ENCODE measurements around the gene CSPG5.
A peak's percentile ranks its signal among the peaks of the same experiment; 100 is the strongest.

The CSPG5 gene, protein sequence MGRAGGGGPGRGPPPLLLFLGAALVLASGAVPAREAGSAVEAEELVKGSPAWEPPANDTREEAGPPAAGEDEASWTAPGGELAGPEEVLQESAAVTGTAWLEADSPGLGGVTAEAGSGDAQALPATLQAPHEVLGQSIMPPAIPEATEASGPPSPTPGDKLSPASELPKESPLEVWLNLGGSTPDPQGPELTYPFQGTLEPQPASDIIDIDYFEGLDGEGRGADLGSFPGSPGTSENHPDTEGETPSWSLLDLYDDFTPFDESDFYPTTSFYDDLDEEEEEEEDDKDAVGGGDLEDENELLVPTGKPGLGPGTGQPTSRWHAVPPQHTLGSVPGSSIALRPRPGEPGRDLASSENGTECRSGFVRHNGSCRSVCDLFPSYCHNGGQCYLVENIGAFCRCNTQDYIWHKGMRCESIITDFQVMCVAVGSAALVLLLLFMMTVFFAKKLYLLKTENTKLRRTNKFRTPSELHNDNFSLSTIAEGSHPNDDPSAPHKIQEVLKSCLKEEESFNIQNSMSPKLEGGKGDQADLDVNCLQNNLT

DNA sequence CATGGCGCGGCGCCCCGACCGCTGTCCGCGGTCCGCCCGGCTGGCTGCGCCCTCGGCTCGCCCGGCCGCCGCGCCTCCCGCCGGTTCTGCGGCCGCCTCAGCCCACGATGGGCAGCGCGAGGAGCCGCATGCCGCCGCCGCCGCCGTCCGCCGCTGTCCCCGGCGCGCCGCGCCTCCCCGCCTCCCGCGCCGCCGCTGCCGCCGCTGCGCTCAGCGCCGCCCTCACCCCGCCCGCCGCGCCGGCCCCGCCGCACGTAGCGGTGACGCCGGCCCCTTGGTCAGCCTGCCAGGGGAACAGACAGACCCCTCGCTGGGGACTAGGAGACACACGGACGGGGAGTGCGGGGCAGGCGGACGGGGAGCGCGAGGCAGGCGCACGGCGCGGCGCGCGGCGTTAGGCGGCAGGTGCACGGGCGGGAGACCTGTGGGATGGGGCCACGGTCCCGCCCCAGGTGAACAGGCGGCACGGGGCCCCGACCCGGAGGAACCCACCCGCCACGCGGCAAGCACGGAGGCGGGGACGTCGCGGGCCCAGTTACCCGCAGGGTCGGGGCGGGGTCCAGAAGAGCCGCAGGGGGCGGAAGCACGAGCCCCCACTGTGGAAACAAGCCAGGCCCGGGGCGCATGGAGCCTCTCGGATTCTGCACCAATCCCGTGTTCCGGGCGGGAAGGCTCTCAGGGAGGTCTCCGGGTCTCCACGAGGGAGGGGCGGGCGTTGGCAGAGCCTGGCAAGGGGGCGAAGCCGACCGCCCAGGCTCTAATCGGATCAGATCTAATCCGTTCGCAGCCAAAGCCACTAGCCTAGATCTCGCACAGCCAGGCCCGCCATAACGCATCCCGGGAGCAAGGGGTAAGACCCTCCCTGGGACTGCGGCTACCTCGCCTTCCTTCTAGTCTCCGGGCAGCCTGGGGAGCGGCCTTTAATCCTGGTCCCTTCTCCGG lies at the start of gene CSPG5:
TSS of gene CSPG5 (minus strand) at position 175 of the 942 bp plus-strand sequence. CDS start at position 3, 172 bp downstream.
- peak in 1 of 4 experiments; percentile 13 for DNase-seq (ENCODE audit: low read depth in 4 of 4, low spot score in 1 of 4)

DNA sequence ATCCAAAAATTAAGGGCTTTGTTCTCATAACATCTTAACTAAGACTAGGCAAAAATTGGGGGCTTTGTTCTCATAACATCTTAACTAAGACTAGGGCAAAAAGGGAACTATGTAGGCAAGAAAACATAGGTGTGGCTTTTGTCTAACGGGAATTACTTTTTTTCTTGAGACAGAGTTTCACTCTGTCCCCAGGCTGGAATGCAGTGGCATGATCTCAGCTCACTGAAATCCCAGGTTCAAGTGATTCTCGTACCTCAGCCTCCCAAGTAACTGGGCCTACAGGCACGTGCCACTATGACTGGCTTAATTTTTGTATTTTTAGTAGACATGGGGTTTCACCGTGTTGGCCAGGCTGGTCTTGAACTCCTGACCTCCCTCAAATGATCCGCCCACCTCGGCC lies 49.8 kb upstream of the CSPG5 start:
- no peak for DNase-seq (ENCODE audit: low read depth in 4 of 4, low spot score in 1 of 4)

DNA sequence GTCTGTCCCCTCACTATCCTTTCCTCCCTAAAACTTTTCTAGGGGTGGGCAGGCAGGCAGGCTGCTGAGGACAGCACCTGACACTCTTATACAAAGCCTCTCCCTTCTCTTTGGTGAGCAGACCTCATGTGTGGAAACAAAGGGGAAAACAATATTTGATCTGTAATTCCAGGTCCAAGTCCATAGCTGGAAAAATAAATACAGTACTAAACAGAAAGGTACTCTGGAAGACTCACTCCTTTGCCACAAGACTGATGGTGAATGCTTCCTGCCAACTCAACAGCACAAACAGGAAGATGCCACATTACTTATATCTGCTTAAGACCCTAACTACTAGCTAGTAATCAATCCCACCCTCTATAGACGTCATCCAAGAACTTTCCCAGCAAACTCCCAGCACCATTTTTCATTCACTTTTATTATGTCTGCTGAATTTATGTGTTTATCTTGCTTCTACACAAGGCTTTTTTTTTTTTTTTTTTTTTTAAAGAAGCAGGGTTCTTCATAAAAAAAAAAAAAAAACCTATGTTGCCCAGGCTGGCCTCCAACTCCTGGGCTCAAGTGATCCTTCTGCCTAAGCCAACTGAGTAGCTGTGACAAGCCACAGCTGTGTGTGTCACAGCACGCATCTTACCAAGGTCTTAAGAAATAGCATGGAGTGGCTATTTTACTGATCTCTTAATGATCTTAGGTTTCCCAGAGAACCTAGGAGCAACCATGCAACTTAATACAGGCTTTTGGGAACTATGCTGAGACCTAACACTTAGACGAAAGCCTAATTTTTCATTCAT lies 44.2 kb upstream of the CSPG5 start:
- DNase-seq (ENCODE audit: low read depth in 4 of 4, low spot score in 1 of 4) = no peak

DNA sequence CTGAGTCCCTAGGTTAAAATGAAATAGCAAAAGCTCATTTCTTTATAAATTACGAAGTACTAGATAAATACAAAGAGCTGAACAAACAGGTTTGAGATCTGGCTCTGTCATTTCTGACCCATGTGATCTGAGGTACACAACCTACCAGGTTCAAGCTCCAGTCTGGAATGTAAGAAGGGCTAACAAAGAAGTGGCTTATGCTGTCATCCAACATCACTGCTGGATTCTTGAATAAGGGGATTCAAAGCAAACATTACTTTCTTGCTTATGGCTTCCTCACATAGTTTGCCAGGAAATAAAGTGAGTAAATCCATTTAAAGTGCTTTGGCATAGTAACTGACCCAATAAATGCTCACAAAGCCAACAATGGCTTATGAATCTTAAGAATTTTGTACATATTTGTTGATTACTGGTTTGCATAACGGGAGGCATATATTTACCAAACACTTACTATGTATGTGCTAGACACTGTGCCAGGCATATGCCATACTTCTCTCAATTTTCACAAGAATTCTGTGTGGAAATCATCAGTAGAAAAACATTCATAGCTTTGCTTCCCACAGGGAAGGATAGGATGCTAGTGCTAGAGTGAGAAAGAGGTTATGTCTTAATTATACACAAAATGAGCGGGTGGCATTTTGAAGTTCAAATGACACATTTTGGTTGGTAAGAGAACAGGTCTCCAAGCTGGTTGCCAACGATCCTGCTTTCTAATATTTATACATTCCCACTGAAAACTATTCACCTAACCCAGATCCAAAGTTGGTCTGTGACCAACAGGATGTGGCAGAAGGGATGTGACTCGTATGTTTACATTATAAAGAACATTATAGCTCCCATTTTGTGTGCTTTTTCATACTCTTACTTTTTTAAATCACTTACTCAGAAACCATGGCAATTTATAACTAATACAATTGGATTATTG lies 38.7 kb upstream of the CSPG5 start:
- no peak for DNase-seq (ENCODE audit: low read depth in 4 of 4, low spot score in 1 of 4)

DNA sequence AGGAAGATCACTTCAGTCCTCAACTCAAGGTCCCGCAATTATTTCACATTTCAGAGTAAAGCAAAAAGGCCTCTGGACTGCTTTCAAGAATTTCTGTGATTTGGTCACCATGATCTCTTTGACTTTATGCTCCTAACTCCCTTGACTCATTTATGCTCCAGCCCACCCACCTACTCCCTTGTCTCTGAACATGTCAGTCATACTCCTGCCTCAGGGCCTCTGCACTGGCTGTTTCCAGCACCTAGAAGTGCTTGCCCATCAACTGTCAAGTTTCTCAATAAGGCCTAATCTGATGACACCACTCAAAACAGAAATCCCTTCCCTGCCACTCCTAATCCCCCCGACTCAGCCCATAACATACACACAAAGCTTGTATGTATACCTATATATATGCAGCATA lies 36.1 kb upstream of the CSPG5 start:
- DNase-seq (ENCODE audit: low read depth in 4 of 4, low spot score in 1 of 4) = no peak

DNA sequence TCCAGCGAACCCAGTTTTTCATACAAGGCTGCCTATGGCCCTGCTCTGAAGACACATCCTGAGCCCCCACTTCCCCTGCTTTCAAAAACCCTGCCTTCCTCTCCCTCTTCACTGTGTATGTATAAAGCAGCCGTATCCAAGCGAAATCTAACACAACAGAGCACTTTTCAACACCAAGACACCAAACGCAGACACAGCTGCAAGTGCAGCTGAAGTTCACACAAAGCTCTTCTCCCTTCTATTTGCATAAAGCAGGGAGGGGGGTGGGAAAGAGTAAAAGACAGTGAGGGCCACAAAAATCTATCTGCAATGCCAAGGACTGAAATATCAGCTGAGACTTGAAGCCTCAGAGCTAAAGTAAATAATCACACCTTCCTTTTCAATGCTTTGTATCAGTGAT lies 35.1 kb upstream of the CSPG5 start:
- DNase-seq (ENCODE audit: low read depth in 4 of 4, low spot score in 1 of 4) = no peak

DNA sequence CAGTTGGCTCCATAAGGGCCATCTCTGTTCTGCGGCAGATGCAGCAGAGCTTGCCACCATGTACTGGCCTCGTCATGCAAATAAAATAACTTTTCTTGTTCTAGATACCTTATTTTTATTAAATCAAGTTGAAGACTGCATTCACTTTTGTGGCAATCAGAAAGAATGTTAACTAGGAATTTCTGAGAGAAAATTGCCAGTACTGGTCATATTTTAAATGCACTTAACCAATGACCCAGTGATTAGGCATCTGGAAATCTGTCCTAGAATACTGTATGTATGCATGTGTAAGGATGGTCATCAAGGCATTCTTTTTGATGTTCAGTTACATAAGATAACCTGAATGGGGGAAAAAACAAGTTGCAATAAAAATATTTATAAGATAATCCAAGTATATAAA lies 34.2 kb upstream of the CSPG5 start:
- DNase-seq (ENCODE audit: low read depth in 4 of 4, low spot score in 1 of 4) = no peak

DNA sequence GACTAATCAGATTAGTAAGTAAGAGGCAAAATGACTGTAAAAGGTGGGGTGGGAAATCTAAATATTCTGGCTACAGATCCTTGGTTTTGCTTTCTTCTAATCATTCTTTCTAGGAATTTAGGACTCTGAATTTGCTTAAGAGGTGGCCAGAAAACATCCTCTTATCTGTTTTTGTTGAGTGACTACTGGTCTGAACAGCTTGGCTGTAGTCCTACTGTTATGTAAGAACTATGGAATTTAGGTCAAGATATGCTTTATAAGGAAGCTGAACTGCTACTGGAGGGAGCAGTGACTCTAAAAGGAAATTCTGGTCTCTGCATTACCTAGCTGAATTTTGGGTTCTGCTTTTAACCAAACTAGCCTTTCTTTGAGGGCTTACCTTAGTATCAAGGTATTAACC lies 33.5 kb upstream of the CSPG5 start:
- DNase-seq (ENCODE audit: low read depth in 4 of 4, low spot score in 1 of 4) = no peak

DNA sequence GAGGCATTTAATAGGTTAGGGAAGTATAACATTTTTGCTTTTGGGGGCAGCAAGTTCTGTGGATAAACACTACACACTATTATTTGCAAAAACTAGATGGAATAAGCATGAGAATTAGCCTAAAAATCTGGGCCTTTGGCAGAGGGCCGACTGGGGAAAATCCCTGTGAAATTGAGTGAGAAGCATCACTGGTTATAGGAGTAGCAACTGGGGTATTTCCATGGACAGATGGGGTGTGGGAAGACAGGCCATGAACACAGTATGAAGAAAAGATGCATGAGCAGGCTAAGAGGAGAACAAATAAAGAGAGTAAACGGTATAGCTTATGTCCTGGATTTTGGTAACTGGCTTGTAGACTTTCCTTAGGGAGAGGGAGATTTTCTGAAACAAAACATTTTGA lies 32.9 kb upstream of the CSPG5 start:
- DNase-seq (ENCODE audit: low read depth in 4 of 4, low spot score in 1 of 4) = no peak

DNA sequence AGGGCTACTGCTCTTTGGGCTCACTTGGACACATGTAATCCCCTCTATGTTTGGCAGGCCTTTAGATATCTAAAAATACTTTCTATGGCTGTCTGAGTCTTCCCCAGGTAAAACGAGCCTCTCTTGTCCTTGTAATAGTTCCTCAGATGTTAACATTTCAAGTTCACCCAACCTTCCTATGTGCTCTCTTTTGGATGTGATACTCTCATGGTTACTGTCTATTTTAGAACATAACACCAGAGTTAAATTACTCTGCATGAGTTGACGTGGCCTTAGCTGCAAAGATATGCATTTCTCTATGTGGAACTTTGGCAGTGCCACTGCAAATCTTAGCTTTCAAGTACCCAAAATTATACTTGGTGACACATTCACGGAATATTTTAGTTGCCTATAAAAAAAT lies 31.9 kb upstream of the CSPG5 start:
- no peak for DNase-seq (ENCODE audit: low read depth in 4 of 4, low spot score in 1 of 4)

DNA sequence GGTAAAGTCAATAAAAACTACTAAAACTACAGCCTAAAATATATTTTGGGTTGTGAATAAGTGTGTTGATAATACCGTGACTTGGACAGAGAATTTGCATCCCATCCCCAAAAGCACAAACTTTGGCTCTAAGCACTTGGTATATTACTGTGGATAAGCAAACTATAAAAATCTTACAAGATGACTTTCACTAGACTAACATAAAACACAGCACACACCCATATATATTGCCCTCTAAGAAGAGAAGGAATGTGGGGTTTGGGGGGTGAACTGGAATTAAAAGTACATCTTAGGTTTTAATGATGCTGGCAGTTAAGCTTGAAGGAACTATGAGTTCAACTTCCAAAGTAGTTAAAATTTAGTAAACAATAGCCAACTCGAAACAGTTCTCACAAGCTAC lies 28.7 kb upstream of the CSPG5 start:
- DNase-seq (ENCODE audit: low read depth in 4 of 4, low spot score in 1 of 4) = no peak

DNA sequence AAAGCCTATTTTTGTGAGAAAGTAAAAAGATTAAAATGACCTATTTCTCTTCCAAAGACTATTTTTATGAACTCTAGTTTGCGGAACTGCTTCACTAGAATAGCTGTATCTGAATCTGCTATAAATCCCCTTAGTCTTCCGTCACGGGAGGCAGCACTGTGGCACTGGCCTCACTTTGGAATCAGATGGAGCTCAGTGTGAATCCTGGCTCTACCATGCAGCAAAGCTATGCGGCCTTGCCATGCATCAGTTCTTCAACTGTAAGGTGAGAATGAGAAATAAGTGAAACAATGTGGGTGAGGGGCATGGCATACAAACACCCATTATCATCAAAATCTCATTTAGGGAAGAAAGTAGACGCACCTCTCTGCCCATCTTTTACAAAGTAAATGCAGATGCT lies 27.5 kb upstream of the CSPG5 start:
- no peak for DNase-seq (ENCODE audit: low read depth in 4 of 4, low spot score in 1 of 4)

DNA sequence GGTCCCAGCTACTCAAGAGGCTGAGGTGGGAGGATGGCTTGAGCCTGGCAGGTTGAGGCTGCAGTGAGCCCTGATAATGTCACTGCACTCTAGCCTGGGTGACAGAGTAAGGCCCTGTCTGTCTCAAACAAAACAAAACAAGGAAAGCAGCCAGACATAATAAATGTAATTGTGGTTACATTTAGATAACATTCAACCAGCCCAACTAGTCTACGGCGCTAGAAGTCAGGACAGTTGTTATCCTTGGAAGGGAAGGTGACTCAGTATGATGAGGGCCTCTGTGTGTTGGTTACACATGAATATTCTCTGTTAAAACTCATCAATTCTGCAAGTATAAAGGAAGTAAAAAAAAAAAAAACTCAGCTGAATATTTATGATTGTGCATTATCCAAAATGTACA lies 27.0 kb upstream of the CSPG5 start:
- DNase-seq (ENCODE audit: low read depth in 4 of 4, low spot score in 1 of 4) = no peak

DNA sequence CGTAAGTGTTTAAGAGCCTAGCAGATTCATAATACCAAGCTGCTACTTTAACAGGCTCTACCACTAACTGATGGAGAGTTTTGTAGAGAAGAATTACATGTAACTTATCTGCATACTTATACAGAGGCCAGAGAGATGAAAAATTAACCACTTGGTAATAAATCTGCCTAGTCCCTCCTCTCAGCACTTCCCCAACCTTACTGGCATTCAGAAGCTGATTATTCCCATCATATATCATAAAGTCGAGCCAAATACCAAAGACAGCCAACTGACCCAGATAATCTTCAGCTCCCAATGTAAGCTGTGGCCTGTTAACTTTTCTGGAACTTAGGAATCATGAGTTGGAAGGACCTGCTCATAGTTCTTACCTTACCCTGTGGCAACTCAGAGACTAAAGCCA lies 25.5 kb upstream of the CSPG5 start:
- DNase-seq (ENCODE audit: low read depth in 4 of 4, low spot score in 1 of 4) = no peak

DNA sequence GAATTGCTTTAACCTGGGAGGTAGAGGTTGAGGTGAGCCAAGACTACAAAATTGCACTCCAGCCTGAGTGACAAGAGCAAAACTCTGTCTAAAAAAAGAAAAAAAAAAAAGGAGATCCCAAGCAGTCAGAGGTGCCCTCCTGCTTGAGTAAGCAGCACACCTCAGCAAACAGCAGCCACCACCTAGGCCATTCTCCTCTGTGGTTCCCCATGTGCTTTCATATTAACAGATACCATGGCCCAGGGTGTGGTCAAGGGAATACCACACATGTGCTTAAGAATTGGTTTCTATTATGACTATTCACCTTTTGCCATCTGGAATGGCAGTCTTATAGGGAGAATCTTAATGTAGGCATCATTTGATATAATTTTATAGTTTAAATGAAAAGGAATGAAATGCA lies 24.7 kb upstream of the CSPG5 start:
- DNase-seq (ENCODE audit: low read depth in 4 of 4, low spot score in 1 of 4) = no peak

DNA sequence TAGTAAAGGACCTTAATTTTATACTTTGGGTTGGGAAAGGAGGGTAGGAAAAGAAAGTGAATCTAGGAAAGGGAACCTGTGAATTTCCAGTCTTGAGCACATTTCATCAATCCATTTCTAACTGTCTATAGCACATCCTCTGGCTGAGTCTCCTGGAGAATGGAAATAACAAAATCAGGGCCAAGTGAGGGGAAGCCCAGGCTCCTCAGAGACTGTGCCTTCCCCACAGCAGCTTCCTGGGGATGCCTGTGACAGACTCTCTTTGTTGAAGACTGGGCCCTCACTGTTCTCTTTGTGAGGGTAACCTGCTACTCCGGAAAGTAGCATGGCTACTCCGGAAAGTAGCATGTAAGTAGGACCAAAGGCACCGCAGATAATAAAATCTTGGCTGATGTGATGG lies 22.6 kb upstream of the CSPG5 start:
- DNase-seq (ENCODE audit: low read depth in 4 of 4, low spot score in 1 of 4) = no peak

DNA sequence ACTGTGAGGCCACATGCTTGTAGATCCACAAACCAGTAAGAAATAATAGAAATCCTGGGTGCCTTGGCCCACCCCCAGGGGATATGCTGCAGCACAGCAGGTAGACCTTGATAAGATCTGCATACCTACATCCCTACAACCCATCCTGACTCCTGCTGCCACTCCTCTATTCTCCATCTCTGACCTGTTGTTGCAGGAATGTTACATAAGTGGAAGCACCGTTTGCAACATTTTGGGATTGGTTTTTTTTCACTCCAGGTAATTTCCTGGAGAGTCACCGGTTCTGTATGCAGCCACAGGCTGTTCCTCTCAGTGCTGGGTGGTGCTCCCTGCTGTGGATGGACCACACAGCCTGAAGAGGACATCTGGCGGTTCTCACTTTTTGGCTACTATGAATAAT lies 16.1 kb upstream of the CSPG5 start:
- no peak for DNase-seq (ENCODE audit: low read depth in 4 of 4, low spot score in 1 of 4)

DNA sequence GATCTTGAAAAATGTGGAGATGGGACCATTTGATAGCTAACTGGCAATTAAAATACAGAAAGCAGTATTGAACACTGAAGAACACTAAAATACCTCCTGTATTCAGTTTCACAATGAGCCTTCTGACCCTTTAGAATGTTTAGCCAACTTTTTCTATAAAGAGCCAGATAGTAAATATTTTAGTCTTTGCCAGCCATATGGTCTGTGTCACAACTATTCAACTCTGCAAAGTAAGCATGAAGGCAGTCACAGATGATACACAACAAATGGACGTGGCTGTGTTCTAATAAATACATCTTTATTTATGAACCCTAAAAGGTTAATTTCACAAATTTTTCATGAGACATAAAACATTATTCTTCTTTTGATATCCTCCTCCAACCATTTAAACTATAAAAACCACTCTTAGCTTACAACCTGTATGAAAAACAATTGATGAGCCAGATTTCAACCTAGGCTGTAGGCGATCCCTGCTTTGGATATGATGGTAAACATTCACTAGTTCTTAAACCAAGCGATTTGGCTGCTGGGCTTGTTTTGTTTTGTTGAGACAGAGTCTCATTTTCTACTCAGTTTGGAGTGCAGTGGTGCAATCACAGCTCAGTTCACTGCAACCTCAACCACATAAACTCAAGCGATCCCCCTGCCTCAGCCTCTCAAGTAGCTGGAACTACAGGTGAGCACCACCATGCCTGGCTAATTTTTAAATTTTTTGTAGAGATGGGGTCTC lies 13.6 kb upstream of the CSPG5 start:
- no peak for DNase-seq (ENCODE audit: low read depth in 4 of 4, low spot score in 1 of 4)

DNA sequence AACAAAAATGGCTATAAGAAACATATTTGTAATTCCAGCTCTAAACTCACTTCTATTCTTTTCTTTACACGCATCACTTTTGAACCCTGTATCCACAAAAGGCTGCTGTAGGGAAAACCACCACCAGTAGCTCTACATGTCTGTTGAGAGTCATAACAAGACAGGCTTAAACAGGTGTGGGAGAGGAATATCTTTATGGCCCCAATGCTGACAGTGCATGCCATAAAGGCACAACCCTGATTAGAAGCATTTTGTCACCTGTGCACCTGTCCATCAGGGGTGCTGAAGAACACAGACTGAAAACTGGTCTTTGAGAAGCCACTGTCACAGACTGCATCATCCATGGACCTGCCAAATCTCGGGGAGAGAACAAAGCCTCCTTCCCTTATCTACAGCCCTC lies 11.6 kb upstream of the CSPG5 start:
- DNase-seq (ENCODE audit: low read depth in 4 of 4, low spot score in 1 of 4) = no peak
